ENCODE data around the gene NCBP3.

The NCBP3 gene

GRCh38 chr17:3894188-3894587 lies 48.1 kb upstream of the NCBP3 start:
- no peaks in the 10 kb centered on the region for H3F3A ChIP-seq (ENCODE audit: insufficient read depth, low read length)
- no peak overlapping the region for H3K4me3 ChIP-seq (ENCODE audit: low read depth, low read length, poor library complexity, severe bottlenecking)
- H3K79me2 ChIP-seq (ENCODE audit: insufficient read depth, low read length): no peaks in the 10 kb centered on the region
- no peak overlapping the region for H3K27ac ChIP-seq (ENCODE audit: low read depth, low read length, poor library complexity, severe bottlenecking)
- no peaks in the 10 kb centered on the region for H3K9me2 ChIP-seq (ENCODE audit: low read depth, low read length)
- no peaks in the 10 kb centered on the region for H3K36me3 ChIP-seq (ENCODE audit: insufficient read depth, low read length)
- no peaks in the 10 kb centered on the region for H3K9me3 ChIP-seq (ENCODE audit: low read length)
- peaks cover 8% of the 10 kb centered on the region; the same call in 1 of the 2 replicates for H3K27me3 ChIP-seq (ENCODE audit: insufficient read depth, low read length)
- no peak overlapping the region; the same call in 1 of the 2 replicates for H3K4me2 ChIP-seq (ENCODE audit: low read length)
- no peak overlapping the region for H3K9ac ChIP-seq (ENCODE audit: low read length)
- H4K20me1 ChIP-seq (ENCODE audit: insufficient read depth, low read length): no peaks in the 10 kb centered on the region
- TF ChIP-seq EZH2 (IDR thresholded peaks at IDR 0.05; ENCODE audit: borderline replicate concordance, low read length) (no peak), CTCF (IDR thresholded peaks at IDR 0.05; ENCODE audit: low read length) (no peak)
- H3K4me1 ChIP-seq (ENCODE audit: insufficient read depth, low read length, severe bottlenecking): peaks cover 22% of the 10 kb centered on the region
- H2AFZ ChIP-seq (ENCODE audit: low read length): no peak overlapping the region

- Histone ChIP-seq H4K20me1 (ENCODE audit: insufficient read depth, low read length) (no peaks in the 10 kb centered on the region), H3K79me2 (ENCODE audit: insufficient read depth, low read length) (no peaks in the 10 kb centered on the region), H3K4me3 (ENCODE audit: low read depth, low read length, poor library complexity, severe bottlenecking) (peak overlapping the region; percentile 70), H3K27ac (ENCODE audit: low read depth, low read length, poor library complexity, severe bottlenecking) (no peak overlapping the region), H3K27me3 (ENCODE audit: insufficient read depth, low read length) (peaks cover 8% of the 10 kb centered on the region; the same call in 1 of the 2 replicates), H3K9ac (ENCODE audit: low read length) (peak overlapping the region; percentile 72), H3F3A (ENCODE audit: insufficient read depth, low read length) (no peaks in the 10 kb centered on the region), H3K9me2 (ENCODE audit: low read depth, low read length) (no peaks in the 10 kb centered on the region), H2AFZ (ENCODE audit: low read length) (no peak overlapping the region), H3K4me2 (ENCODE audit: low read length) (peak overlapping the region; percentile 72), H3K9me3 (ENCODE audit: low read length) (no peaks in the 10 kb centered on the region), H3K4me1 (ENCODE audit: insufficient read depth, low read length, severe bottlenecking) (peaks cover 22% of the 10 kb centered on the region), H3K36me3 (ENCODE audit: insufficient read depth, low read length) (no peaks in the 10 kb centered on the region)
- no peak for TF ChIP-seq CTCF (IDR thresholded peaks at IDR 0.05; ENCODE audit: low read length)
- no peak for TF ChIP-seq EZH2 (IDR thresholded peaks at IDR 0.05; ENCODE audit: borderline replicate concordance, low read length)
Observed at GRCh38 chr17:3893720-3894116, 47.7 kb upstream of the NCBP3 start.

- Histone ChIP-seq H3K27ac (ENCODE audit: low read depth, low read length, poor library complexity, severe bottlenecking) (no peak within 1 kb of the TSS), H3K4me3 (ENCODE audit: low read depth, low read length, poor library complexity, severe bottlenecking) (peak within 1 kb of the TSS; percentile 70), H3K9me2 (ENCODE audit: low read depth, low read length) (no peaks in the 10 kb centered on the region), H3K36me3 (ENCODE audit: insufficient read depth, low read length) (no peaks in the 10 kb centered on the region), H3F3A (ENCODE audit: insufficient read depth, low read length) (no peaks in the 10 kb centered on the region), H3K27me3 (ENCODE audit: insufficient read depth, low read length) (peaks cover 8% of the 10 kb centered on the region; the same call in 1 of the 2 replicates), H3K4me2 (ENCODE audit: low read length) (peak within 1 kb of the TSS; percentile 95), H2AFZ (ENCODE audit: low read length) (no peak within 1 kb of the TSS), H3K9me3 (ENCODE audit: low read length) (no peaks in the 10 kb centered on the region), H3K4me1 (ENCODE audit: insufficient read depth, low read length, severe bottlenecking) (peaks cover 22% of the 10 kb centered on the region), H3K79me2 (ENCODE audit: insufficient read depth, low read length) (no peaks in the 10 kb centered on the region), H3K9ac (ENCODE audit: low read length) (peak within 1 kb of the TSS; percentile 72), H4K20me1 (ENCODE audit: insufficient read depth, low read length) (no peaks in the 10 kb centered on the region)
- TF ChIP-seq CTCF (IDR thresholded peaks at IDR 0.05; ENCODE audit: low read length) (no peak), EZH2 (IDR thresholded peaks at IDR 0.05; ENCODE audit: borderline replicate concordance, low read length) (no peak)
Observed at GRCh38 chr17:3893003-3893719, 47.1 kb upstream of the NCBP3 start, which contains the start of gene CAMKK1. CAMKK1 (minus strand) TSS chr17:3893053; CDS start chr17:3885687, 7,366 bp downstream.

All from OCI-LY1 (cell line).